GM12865 (cell line): ENCODE data around the gene PPP1CA.
A peak's percentile ranks its signal among the peaks of the same experiment; 100 is the strongest.

Experiments used
- DNase-seq: peaks from one replicate; pipeline ENCODE4 v3.0.0; 2010; ENCODE audit warnings: low read depth
- H3K4me3 ChIP-seq: 2 replicates; pipeline ENCODE4 v1.5.1; 2011; ENCODE audit warnings: mild to moderate bottlenecking, low read depth, low read length, control low read depth
- CTCF ChIP-seq: IDR thresholded peaks from 2 replicates; pipeline ENCODE4 v1.5.1; 2011; ENCODE audit warnings: low read length, control low read depth, low read depth, inconsistent platforms; ENCODE audit not compliant: insufficient read depth; ENCODE audit errors: missing control alignments

Gene PPP1CA

GRCh38 chr11:67441731-67442351 is 40.2 kb upstream of the PPP1CA start:
- no peak for DNase-seq
- no peak for TF ChIP-seq CTCF
- H3K4me3 ChIP-seq: no peak overlapping the region

GRCh38 chr11:67441098-67441563 is 39.5 kb upstream of the PPP1CA start:
- no peak for DNase-seq
- no peak for TF ChIP-seq CTCF

GRCh38 chr11:67440229-67441097 is 38.8 kb upstream of the PPP1CA start:
- no peak for DNase-seq
- TF ChIP-seq CTCF: no peak
- H3K4me3 ChIP-seq: no peak overlapping the region

More at GRCh38 chr11:67441098-67441563, 39.5 kb upstream of the PPP1CA start:
- H3K4me3 ChIP-seq: no peak overlapping the region

- peak; percentile 31 for DNase-seq
- peak; percentile 16 for TF ChIP-seq CTCF
- H3K4me3 ChIP-seq: no peak overlapping the region; the same call in 1 of the 2 replicates
Observed at GRCh38 chr11:67439321-67440228, 37.9 kb upstream of the PPP1CA start.

- DNase-seq: peak; percentile 85
- TF ChIP-seq CTCF: no peak
- H3K4me3 ChIP-seq: peak overlapping the region; percentile 88
Observed at GRCh38 chr11:67438158-67438902, 36.7 kb upstream of the PPP1CA start.

GRCh38 chr11:67437809-67438157 is 36.1 kb upstream of the PPP1CA start:
- H3K4me3 ChIP-seq: peak overlapping the region; percentile 88
- no peak for DNase-seq
- TF ChIP-seq CTCF: no peak
